ENCODE measurements around the gene A4GALT. TPM values are rescaled to one million over a fixed set of nuclear protein-coding genes. Genes with fewer than 3 reads are reported as not detected.

The A4GALT gene
- total RNA-seq, 1 experiment from 2014 or later, result 6.9 TPM

- BruUV-seq (replicated peaks), result no TSS peak
- H3K27me3 ChIP-seq (ENCODE audit: control insufficient read depth, insufficient read depth, low read length), result no peaks in the 10 kb centered on the region
- no peaks in the 10 kb centered on the region; the same call in 1 of the 2 replicates for H3K4me1 ChIP-seq (ENCODE audit: control insufficient read depth, insufficient read depth, low read length)
- no peak overlapping the region for H3K4me3 ChIP-seq (ENCODE audit: low read depth in 2 of 2, low read length in 2 of 2)
- no peaks in the 10 kb centered on the region; the same call in 1 of the 2 replicates for H3K36me3 ChIP-seq (ENCODE audit: control insufficient read depth, insufficient read depth, low read length)
- ChIA-PET CTCF (no interaction called here), POLR2A (no interaction called here)
- intact Hi-C loops (cut with micrococcal nuclease; ENCODE audit: unreplicated experiment) (no loop called here), in situ Hi-C loops (cut with HindIII; ENCODE audit: low pct_unique_long_range_greater_than_20kb, low sequenced_read_pairs) (no loop called here)
- H3K9me3 ChIP-seq (ENCODE audit: control insufficient read depth, insufficient read depth, low read depth, low read length), result no peaks in the 10 kb centered on the region
- DNase-seq (ENCODE audit: low read depth, low spot score) (no peak), ATAC-seq (no peak)
- TF ChIP-seq SIN3A (IDR thresholded peaks at IDR 0.05; ENCODE audit: borderline replicate concordance, insufficient read depth, low read depth, low read length) (no peak), TCF7L2 (IDR thresholded peaks at IDR 0.05; ENCODE audit: low read depth, low read length) (no peak), CTCF (IDR thresholded peaks at IDR 0.05) (no peak), POLR2AphosphoS5 (IDR thresholded peaks at IDR 0.05; ENCODE audit: low read depth, low read length) (no peak)
- TF ChIP-seq, protein P1, sequence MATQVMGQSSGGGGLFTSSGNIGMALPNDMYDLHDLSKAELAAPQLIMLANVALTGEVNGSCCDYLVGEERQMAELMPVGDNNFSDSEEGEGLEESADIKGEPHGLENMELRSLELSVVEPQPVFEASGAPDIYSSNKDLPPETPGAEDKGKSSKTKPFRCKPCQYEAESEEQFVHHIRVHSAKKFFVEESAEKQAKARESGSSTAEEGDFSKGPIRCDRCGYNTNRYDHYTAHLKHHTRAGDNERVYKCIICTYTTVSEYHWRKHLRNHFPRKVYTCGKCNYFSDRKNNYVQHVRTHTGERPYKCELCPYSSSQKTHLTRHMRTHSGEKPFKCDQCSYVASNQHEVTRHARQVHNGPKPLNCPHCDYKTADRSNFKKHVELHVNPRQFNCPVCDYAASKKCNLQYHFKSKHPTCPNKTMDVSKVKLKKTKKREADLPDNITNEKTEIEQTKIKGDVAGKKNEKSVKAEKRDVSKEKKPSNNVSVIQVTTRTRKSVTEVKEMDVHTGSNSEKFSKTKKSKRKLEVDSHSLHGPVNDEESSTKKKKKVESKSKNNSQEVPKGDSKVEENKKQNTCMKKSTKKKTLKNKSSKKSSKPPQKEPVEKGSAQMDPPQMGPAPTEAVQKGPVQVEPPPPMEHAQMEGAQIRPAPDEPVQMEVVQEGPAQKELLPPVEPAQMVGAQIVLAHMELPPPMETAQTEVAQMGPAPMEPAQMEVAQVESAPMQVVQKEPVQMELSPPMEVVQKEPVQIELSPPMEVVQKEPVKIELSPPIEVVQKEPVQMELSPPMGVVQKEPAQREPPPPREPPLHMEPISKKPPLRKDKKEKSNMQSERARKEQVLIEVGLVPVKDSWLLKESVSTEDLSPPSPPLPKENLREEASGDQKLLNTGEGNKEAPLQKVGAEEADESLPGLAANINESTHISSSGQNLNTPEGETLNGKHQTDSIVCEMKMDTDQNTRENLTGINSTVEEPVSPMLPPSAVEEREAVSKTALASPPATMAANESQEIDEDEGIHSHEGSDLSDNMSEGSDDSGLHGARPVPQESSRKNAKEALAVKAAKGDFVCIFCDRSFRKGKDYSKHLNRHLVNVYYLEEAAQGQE (IDR thresholded peaks at IDR 0.05; ENCODE audit: insufficient read depth in 1 of 2, low read depth in 2 of 2, low read length in 1 of 2), result no peak
- H3K27ac ChIP-seq (ENCODE audit: low read length), result no peak overlapping the region
Observed at GRCh38 chr22:42653999-42654398, 66.7 kb downstream of the A4GALT start.

GRCh38 chr22:42651134-42651533 is 69.5 kb downstream of the A4GALT start:
- in situ Hi-C loops (cut with HindIII; ENCODE audit: low pct_unique_long_range_greater_than_20kb, low sequenced_read_pairs), result no loop called here
- Histone ChIP-seq H3K4me3 (ENCODE audit: low read depth in 2 of 2, low read length in 2 of 2) (no peak overlapping the region), H3K9me3 (ENCODE audit: control insufficient read depth, insufficient read depth, low read depth, low read length) (no peaks in the 10 kb centered on the region), H3K27me3 (ENCODE audit: control insufficient read depth, insufficient read depth, low read length) (no peaks in the 10 kb centered on the region), H3K4me1 (ENCODE audit: control insufficient read depth, insufficient read depth, low read length) (no peaks in the 10 kb centered on the region; the same call in 1 of the 2 replicates), H3K27ac (ENCODE audit: low read length) (no peak overlapping the region), H3K36me3 (ENCODE audit: control insufficient read depth, insufficient read depth, low read length) (no peaks in the 10 kb centered on the region; the same call in 1 of the 2 replicates)
- intact Hi-C loops (cut with micrococcal nuclease; ENCODE audit: unreplicated experiment), result no loop called here
- no peak for TF ChIP-seq TCF7L2 (IDR thresholded peaks at IDR 0.05; ENCODE audit: low read depth, low read length)
- TF ChIP-seq POLR2AphosphoS5 (IDR thresholded peaks at IDR 0.05; ENCODE audit: low read depth, low read length), result no peak
- TF ChIP-seq, protein P1 (IDR thresholded peaks at IDR 0.05; ENCODE audit: insufficient read depth in 1 of 2, low read depth in 2 of 2, low read length in 1 of 2), result no peak
- no peak for TF ChIP-seq CTCF (IDR thresholded peaks at IDR 0.05)
- no peak for TF ChIP-seq SIN3A (IDR thresholded peaks at IDR 0.05; ENCODE audit: borderline replicate concordance, insufficient read depth, low read depth, low read length)
- ChIA-PET CTCF (no interaction called here), POLR2A (no interaction called here)
- BruUV-seq (replicated peaks), result no TSS peak
- DNase-seq (ENCODE audit: low read depth, low spot score) (no peak), ATAC-seq (peak; percentile 36; the same call in 1 of the 2 replicates)
